WTC11 (cell line): ENCODE results near the gene RAI14. TPM values are rescaled to one million over a fixed set of nuclear protein-coding genes. Genes with fewer than 3 reads are reported as not detected.

ENCODE experiments used
- ATAC-seq: fragments of 200-7000 bp; cut with Tn5 transposase; 2 replicates; pipeline ENCODE4 v1.10.0; 2021; ENCODE audit warnings: mild to moderate bottlenecking, moderate library complexity
- CTCF ChIA-PET: fragments of 300-600 bp; sonication (Branson Sonifier 250); formaldehyde crosslinking; loops from one replicate; lab custom pipeline; 2021; ENCODE audit warnings: antibody characterized with exemption; lab: Charles Lee
- POLR2A ChIA-PET: fragments of 350-600 bp; sonication (Branson Sonifier 250); formaldehyde crosslinking; loops from one replicate; lab custom pipeline; 2021; ENCODE audit warnings: antibody characterized with exemption; lab: Charles Lee
- DNase-seq: peaks from one replicate; pipeline ENCODE4 v3.0.0; 2021; ENCODE audit warnings: low spot score
- H3K27ac Mint-ChIP-seq: 2 replicates; pipeline ENCODE4 v1.8.0; 2021; ENCODE audit warnings: mixed read lengths
- H3K27me3 Mint-ChIP-seq: 2 replicates; pipeline ENCODE4 v1.8.0; 2021; ENCODE audit warnings: low read depth, mild to moderate bottlenecking, moderate library complexity, mixed read lengths
- H3K36me3 Mint-ChIP-seq: 2 replicates; pipeline ENCODE4 v1.8.0; 2021; ENCODE audit warnings: mixed read lengths
- H3K4me1 Mint-ChIP-seq: 2 replicates; pipeline ENCODE4 v1.8.0; 2022; ENCODE audit warnings: mixed read lengths
- H3K4me3 Mint-ChIP-seq: 2 replicates; pipeline ENCODE4 v1.8.0; 2021; ENCODE audit warnings: mild to moderate bottlenecking, moderate library complexity, mixed read lengths
- H3K9me3 Mint-ChIP-seq: 2 replicates; pipeline ENCODE4 v1.8.0; 2021; ENCODE audit warnings: mixed read lengths
- AFF4 ChIP-seq: sonication (generic); formaldehyde crosslinking; IDR thresholded peaks from 2 replicates; pipeline ENCODE4 v1.8.1; 2023; ENCODE audit warnings: mild to moderate bottlenecking, missing genetic modification reagents, borderline replicate concordance
- ATF6 ChIP-seq: sonication (generic); formaldehyde crosslinking; IDR thresholded peaks from 2 replicates; pipeline ENCODE4 v1.8.1; 2023; ENCODE audit warnings: mild to moderate bottlenecking, missing genetic modification reagents
- CREB1 ChIP-seq: sonication (generic); formaldehyde crosslinking; IDR thresholded peaks from 2 replicates; pipeline ENCODE4 v1.8.0; 2023; ENCODE audit warnings: mild to moderate bottlenecking, missing genetic modification reagents
- E2F1 ChIP-seq: sonication (generic); formaldehyde crosslinking; IDR thresholded peaks from 2 replicates; pipeline ENCODE4 v1.8.0; 2022; ENCODE audit warnings: mild to moderate bottlenecking, missing genetic modification reagents
- GABPB1 ChIP-seq: sonication (generic); formaldehyde crosslinking; IDR thresholded peaks from 2 replicates; pipeline ENCODE4 v1.8.1; 2023; ENCODE audit warnings: mild to moderate bottlenecking, missing genetic modification reagents
- JUN ChIP-seq: sonication (generic); formaldehyde crosslinking; IDR thresholded peaks from 2 replicates; pipeline ENCODE4 v1.8.0; 2023; ENCODE audit warnings: mild to moderate bottlenecking, missing genetic modification reagents
- KAT7 ChIP-seq: sonication (generic); formaldehyde crosslinking; IDR thresholded peaks from 2 replicates; pipeline ENCODE4 v1.8.1; 2023; ENCODE audit warnings: missing genetic modification reagents, mild to moderate bottlenecking, borderline replicate concordance
- MAX ChIP-seq: sonication (generic); formaldehyde crosslinking; IDR thresholded peaks from 2 replicates; pipeline ENCODE4 v1.8.0; 2022; ENCODE audit warnings: mild to moderate bottlenecking, missing genetic modification reagents
- NR1H2 ChIP-seq: sonication (generic); formaldehyde crosslinking; IDR thresholded peaks from 2 replicates; pipeline ENCODE4 v1.9.0; 2021; ENCODE audit warnings: mild to moderate bottlenecking, moderate library complexity, missing genetic modification reagents
- NR3C1 ChIP-seq: sonication (generic); formaldehyde crosslinking; conservative IDR thresholded peaks from 2 replicates; pipeline ENCODE4 v1.8.1; 2023; ENCODE audit warnings: low read depth, mild to moderate bottlenecking, missing genetic modification reagents
- PRRX2 ChIP-seq: fragments of 250-450 bp; sonication (Bioruptor Pico); IDR thresholded peaks from 2 replicates; pipeline ENCODE4 v1.8.0; 2021; ENCODE audit warnings: mild to moderate bottlenecking
- TP53 ChIP-seq: sonication (generic); formaldehyde crosslinking; IDR thresholded peaks from 2 replicates; pipeline ENCODE4 v1.8.1; 2023; ENCODE audit warnings: mild to moderate bottlenecking, missing genetic modification reagents
- USF2 ChIP-seq: sonication (generic); formaldehyde crosslinking; IDR thresholded peaks from 2 replicates; pipeline ENCODE4 v1.8.1; 2023; ENCODE audit warnings: mild to moderate bottlenecking, missing genetic modification reagents, moderate library complexity
- ZNF121 ChIP-seq: sonication (generic); formaldehyde crosslinking; IDR thresholded peaks from 2 replicates; pipeline ENCODE4 v1.8.0; 2023; ENCODE audit warnings: missing genetic modification reagents
- ZNF232 ChIP-seq: sonication (generic); formaldehyde crosslinking; IDR thresholded peaks from 2 replicates; pipeline ENCODE4 v1.8.0; 2022; ENCODE audit warnings: mild to moderate bottlenecking, missing genetic modification reagents
- ZNF425 ChIP-seq: fragments of 250-450 bp; sonication (Bioruptor Pico); conservative IDR thresholded peaks from 2 replicates; pipeline ENCODE4 v1.9.0; 2021; ENCODE audit warnings: mild to moderate bottlenecking
- ZNF512 ChIP-seq: sonication (generic); formaldehyde crosslinking; IDR thresholded peaks from 2 replicates; pipeline ENCODE4 v1.8.1; 2022; ENCODE audit warnings: missing genetic modification reagents, borderline replicate concordance
- ZNF532 ChIP-seq: fragments of 250-450 bp; sonication (Bioruptor Pico); IDR thresholded peaks from 2 replicates; pipeline ENCODE4 v1.9.0; 2021; ENCODE audit warnings: mild to moderate bottlenecking, borderline replicate concordance
- ZNF671 ChIP-seq: fragments of 250-450 bp; sonication (Bioruptor Pico); IDR thresholded peaks from 2 replicates; pipeline ENCODE4 v1.8.0; 2021; ENCODE audit warnings: mild to moderate bottlenecking
- total RNA-seq: library from RNA; stranded (reverse); gene quantifications from 3 replicates; pipeline ENCODE4 v1.2.3, GENCODE V29; 2021

RAI14 gene
- total RNA-seq, 1 experiment from 2014 or later: 185 TPM

- TF ChIP-seq ZNF532 (CRISPR knock-in tag) (no peak), PRRX2 (CRISPR knock-in tag) (no peak), NR3C1 (CRISPR knock-in tag) (no peak)
Observed at GRCh38 chr5:34620185-34620584, 35.9 kb upstream of the RAI14 start (continued).

- POLR2A ChIA-PET: no interaction called here
- H3K4me3 Mint-ChIP-seq: no peak overlapping the region
- H3K36me3 Mint-ChIP-seq: no peaks in the 10 kb centered on the region
- ATAC-seq (no peak), DNase-seq (no peak)
- H3K4me1 Mint-ChIP-seq: peaks cover 23% of the 10 kb centered on the region
- no peaks in the 10 kb centered on the region for H3K27me3 Mint-ChIP-seq
- no peaks in the 10 kb centered on the region for H3K9me3 Mint-ChIP-seq
- CTCF ChIA-PET: no interaction called here
- H3K27ac Mint-ChIP-seq: no peak overlapping the region
- TF ChIP-seq JUN (CRISPR knock-in tag): no peak
- no peak for TF ChIP-seq CREB1 (CRISPR knock-in tag)
- TF ChIP-seq TP53 (CRISPR knock-in tag): no peak
- no peak for TF ChIP-seq ZNF512 (CRISPR knock-in tag)
- no peak for TF ChIP-seq ATF6 (CRISPR knock-in tag)
- no peak for TF ChIP-seq NR3C1 (CRISPR knock-in tag)
- TF ChIP-seq ZNF121 (CRISPR knock-in tag): no peak
- TF ChIP-seq NR1H2 (CRISPR knock-in tag): no peak
- TF ChIP-seq GABPB1: no peak
- TF ChIP-seq USF2 (CRISPR knock-in tag): no peak
- TF ChIP-seq E2F1 (CRISPR knock-in tag): no peak
- no peak for TF ChIP-seq ZNF671 (CRISPR knock-in tag)
- no peak for TF ChIP-seq ZNF425 (CRISPR knock-in tag)
- TF ChIP-seq ZNF232 (CRISPR knock-in tag): no peak
- TF ChIP-seq KAT7 (CRISPR knock-in tag): no peak
- TF ChIP-seq AFF4: no peak
- TF ChIP-seq MAX (CRISPR knock-in tag): no peak
Observed at GRCh38 chr5:34621277-34622097, 34.6 kb upstream of the RAI14 start.
